ENCODE data around the gene DCK.

DNA sequence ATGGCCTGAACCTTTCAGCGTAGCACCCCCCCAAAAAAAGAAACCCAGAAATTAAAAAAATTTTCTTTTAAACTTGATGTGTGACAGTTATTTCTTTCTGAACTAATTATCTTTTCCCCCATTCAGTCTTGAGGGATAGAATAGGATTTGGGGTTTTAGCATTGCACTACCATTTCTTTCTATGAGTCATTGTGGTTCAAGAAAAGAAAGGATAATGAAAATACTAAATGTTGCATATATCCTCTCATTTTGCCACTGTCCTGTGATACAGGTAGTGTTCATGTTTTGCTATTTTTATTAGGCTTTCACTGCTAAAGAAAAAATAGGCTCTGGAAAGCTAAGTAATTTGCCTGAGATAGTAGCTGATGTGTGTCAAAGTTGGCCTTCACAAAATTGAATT is 39.4 kb upstream of the DCK start:
- TF ChIP-seq, protein P1, sequence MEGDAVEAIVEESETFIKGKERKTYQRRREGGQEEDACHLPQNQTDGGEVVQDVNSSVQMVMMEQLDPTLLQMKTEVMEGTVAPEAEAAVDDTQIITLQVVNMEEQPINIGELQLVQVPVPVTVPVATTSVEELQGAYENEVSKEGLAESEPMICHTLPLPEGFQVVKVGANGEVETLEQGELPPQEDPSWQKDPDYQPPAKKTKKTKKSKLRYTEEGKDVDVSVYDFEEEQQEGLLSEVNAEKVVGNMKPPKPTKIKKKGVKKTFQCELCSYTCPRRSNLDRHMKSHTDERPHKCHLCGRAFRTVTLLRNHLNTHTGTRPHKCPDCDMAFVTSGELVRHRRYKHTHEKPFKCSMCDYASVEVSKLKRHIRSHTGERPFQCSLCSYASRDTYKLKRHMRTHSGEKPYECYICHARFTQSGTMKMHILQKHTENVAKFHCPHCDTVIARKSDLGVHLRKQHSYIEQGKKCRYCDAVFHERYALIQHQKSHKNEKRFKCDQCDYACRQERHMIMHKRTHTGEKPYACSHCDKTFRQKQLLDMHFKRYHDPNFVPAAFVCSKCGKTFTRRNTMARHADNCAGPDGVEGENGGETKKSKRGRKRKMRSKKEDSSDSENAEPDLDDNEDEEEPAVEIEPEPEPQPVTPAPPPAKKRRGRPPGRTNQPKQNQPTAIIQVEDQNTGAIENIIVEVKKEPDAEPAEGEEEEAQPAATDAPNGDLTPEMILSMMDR (IDR thresholded peaks at IDR 0.05): no peak
- no peak for TF ChIP-seq POLR2A (IDR thresholded peaks at IDR 0.05)
